ENCODE data around the gene RNF44. TPM values are rescaled to one million over a fixed set of nuclear protein-coding genes. Genes with fewer than 3 reads are reported as not detected.

RNF44 gene
- total RNA-seq, 1 experiment from 2014 or later, result 172 TPM

- Histone ChIP-seq H2AFZ (ENCODE audit: low read length) (no peak overlapping the region), H4K91ac (ENCODE audit: insufficient read length, low read depth, low read length) (no peak overlapping the region), H2BK5ac (ENCODE audit: insufficient read length, low read length) (no peak overlapping the region), H3K23ac (ENCODE audit: insufficient read length, low read depth, low read length) (no peak overlapping the region), H2AK5ac (ENCODE audit: insufficient read length, low read length) (no peak overlapping the region), H2BK120ac (ENCODE audit: low read depth, low read length, poor library complexity, severe bottlenecking) (no peak overlapping the region), H3K79me2 (ENCODE audit: insufficient read depth, low read length) (peaks cover 7% of the 10 kb centered on the region; the same call in 1 of the 2 replicates), H2BK12ac (ENCODE audit: insufficient read length, low read depth, low read length) (no peak overlapping the region), H3K4ac (ENCODE audit: low read depth, low read length) (no peak overlapping the region), H3K56ac (ENCODE audit: insufficient read length, low read depth, low read length) (no peak overlapping the region), H3T11ph (ENCODE audit: low read length) (no peak overlapping the region), H3K27me3 (ENCODE audit: insufficient read depth, low read length) (no peaks in the 10 kb centered on the region), H2BK20ac (ENCODE audit: low read depth, low read length, poor library complexity, severe bottlenecking) (no peak overlapping the region), H2BK15ac (ENCODE audit: low read depth, low read length) (no peak overlapping the region), H3K27ac (ENCODE audit: insufficient read length, low read depth, low read length) (no peak overlapping the region), H3K4me2 (ENCODE audit: insufficient read depth, insufficient read length, low read length) (no peak overlapping the region), H3K4me1 (ENCODE audit: insufficient read depth, low read length) (no peaks in the 10 kb centered on the region), H4K8ac (replicated peaks; ENCODE audit: insufficient read length, low read depth, low read length) (no peak overlapping the region), H4K5ac (ENCODE audit: insufficient read length, low read depth, low read length) (no peak overlapping the region), H3K23me2 (ENCODE audit: insufficient read length, low read depth, low read length, poor library complexity, severe bottlenecking) (no peaks in the 10 kb centered on the region), H4K20me1 (ENCODE audit: control insufficient read depth, insufficient read depth, insufficient read length) (no peaks in the 10 kb centered on the region), H3K9me3 (ENCODE audit: control insufficient read depth, low read depth, low read length) (no peaks in the 10 kb centered on the region), H3K14ac (ENCODE audit: insufficient read depth, low read length) (no peak overlapping the region), H3K9ac (ENCODE audit: extremely low read depth, insufficient read length, low read length) (no peak overlapping the region), H3K18ac (ENCODE audit: insufficient read length, low read depth, low read length) (no peak overlapping the region), H3K79me1 (ENCODE audit: insufficient read depth, low read depth, low read length, poor library complexity, severe bottlenecking) (peaks cover 3% of the 10 kb centered on the region)
- Mint-ChIP-seq H3K36me3 (ENCODE audit: insufficient read depth in 1 of 3, low read depth in 3 of 3) (peaks cover 17 to 54% (median 48%) of the 10 kb centered on the region in 3 experiments; a peak in 6 of 7 replicates), H3K4me3 (no peak overlapping the region), H3K27me3 (ENCODE audit: low read depth) (no peaks in the 10 kb centered on the region), H3K9me3 (no peaks in the 10 kb centered on the region), H3K4me1 (peaks cover 1 to 2% of the 10 kb centered on the region in 2 experiments; a peak in 3 of 4 replicates), H3K27ac (0 out of 7 replicates have a peak overlapping the region, but pooled peaks of 1 of the 3 experiments have one; percentile 63)
- WGBS (ENCODE audit: extremely low coverage, insufficient read length, low lambda C conversion rate), result no CpG with 5 or more reads among the region's 11 CpGs
- no peak for TF ChIP-seq CTCF (conservative IDR thresholded peaks at IDR 0.05)
- no peak for DNase-seq
Observed at GRCh38 chr5:176528301-176528700, 8.9 kb downstream of the RNF44 start.

All from H9 (cell line).